ENCODE measurements around the gene NOX4. TPM values are rescaled to one million over a fixed set of nuclear protein-coding genes. Genes with fewer than 3 reads are reported as not detected.

Gene NOX4
- 0.69 and 1.3 TPM in 2 replicates for total RNA-seq (2014; rRNA removed; shearing (Covaris generic))

- Histone ChIP-seq H3K4me3 (ENCODE audit: insufficient read depth, low read depth, low read length) (peak within 1 kb of the TSS; percentile 51), H3K36me3 (replicated peaks; ENCODE audit: control insufficient read depth, insufficient read depth, low read length) (no peaks in the 10 kb centered on the region), H3K27me3 (ENCODE audit: control insufficient read depth, insufficient read depth, low read length) (no peaks in the 10 kb centered on the region)
- peak; percentile 76 for DNase-seq
Measured at GRCh38 chr11:89490981-89491690, at the start of gene NOX4. Gene NOX4 (minus strand): TSS chr11:89491375. CDS start chr11:89491246, 129 bp downstream.

- DNase-seq = no peak
- Histone ChIP-seq H3K4me3 (ENCODE audit: insufficient read depth, low read depth, low read length) (no peak overlapping the region), H3K36me3 (replicated peaks; ENCODE audit: control insufficient read depth, insufficient read depth, low read length) (no peaks in the 10 kb centered on the region), H3K27me3 (ENCODE audit: control insufficient read depth, insufficient read depth, low read length) (no peaks in the 10 kb centered on the region)
Measured at GRCh38 chr11:89540826-89541225, 49.7 kb upstream of the NOX4 start.

GRCh38 chr11:89537936-89538335 lies 46.8 kb upstream of the NOX4 start:
- no peak for DNase-seq
- Histone ChIP-seq H3K27me3 (ENCODE audit: control insufficient read depth, insufficient read depth, low read length) (no peaks in the 10 kb centered on the region), H3K36me3 (replicated peaks; ENCODE audit: control insufficient read depth, insufficient read depth, low read length) (no peaks in the 10 kb centered on the region), H3K4me3 (ENCODE audit: insufficient read depth, low read depth, low read length) (no peak overlapping the region)

DNA sequence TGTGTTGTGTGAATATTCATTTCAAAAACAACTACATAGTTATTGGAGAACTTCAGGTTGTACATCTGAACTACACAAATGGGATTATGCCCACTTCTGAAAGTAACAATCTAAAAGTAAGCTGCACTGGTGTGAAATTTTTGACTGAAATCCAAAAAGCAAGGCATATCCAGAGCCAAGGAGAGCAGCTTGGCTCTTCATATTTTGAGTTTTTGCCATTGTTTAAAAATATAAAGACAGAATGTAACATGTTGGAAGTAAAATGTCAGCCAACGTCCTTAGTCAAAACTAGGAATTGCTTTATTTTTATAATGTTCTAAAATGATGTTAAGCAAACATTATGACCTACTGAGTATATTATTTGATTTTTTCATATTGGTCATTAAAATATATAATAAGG lies 45.8 kb upstream of the NOX4 start:
- Histone ChIP-seq H3K27me3 (ENCODE audit: control insufficient read depth, insufficient read depth, low read length) (no peaks in the 10 kb centered on the region), H3K4me3 (ENCODE audit: insufficient read depth, low read depth, low read length) (no peak overlapping the region), H3K36me3 (replicated peaks; ENCODE audit: control insufficient read depth, insufficient read depth, low read length) (no peaks in the 10 kb centered on the region)
- no peak for DNase-seq

GRCh38 chr11:89535221-89535620 lies 44.0 kb upstream of the NOX4 start:
- no peak for DNase-seq
- Histone ChIP-seq H3K27me3 (ENCODE audit: control insufficient read depth, insufficient read depth, low read length) (no peaks in the 10 kb centered on the region), H3K4me3 (ENCODE audit: insufficient read depth, low read depth, low read length) (no peak overlapping the region), H3K36me3 (replicated peaks; ENCODE audit: control insufficient read depth, insufficient read depth, low read length) (no peaks in the 10 kb centered on the region)

GRCh38 chr11:89529626-89530380 lies 38.6 kb upstream of the NOX4 start:
- H3K36me3 ChIP-seq (replicated peaks; ENCODE audit: control insufficient read depth, insufficient read depth, low read length) = no peaks in the 10 kb centered on the region
- no peak for DNase-seq
- H3K4me3 ChIP-seq (ENCODE audit: insufficient read depth, low read depth, low read length) = no peak overlapping the region
- H3K27me3 ChIP-seq (ENCODE audit: control insufficient read depth, insufficient read depth, low read length) = no peaks in the 10 kb centered on the region

DNA sequence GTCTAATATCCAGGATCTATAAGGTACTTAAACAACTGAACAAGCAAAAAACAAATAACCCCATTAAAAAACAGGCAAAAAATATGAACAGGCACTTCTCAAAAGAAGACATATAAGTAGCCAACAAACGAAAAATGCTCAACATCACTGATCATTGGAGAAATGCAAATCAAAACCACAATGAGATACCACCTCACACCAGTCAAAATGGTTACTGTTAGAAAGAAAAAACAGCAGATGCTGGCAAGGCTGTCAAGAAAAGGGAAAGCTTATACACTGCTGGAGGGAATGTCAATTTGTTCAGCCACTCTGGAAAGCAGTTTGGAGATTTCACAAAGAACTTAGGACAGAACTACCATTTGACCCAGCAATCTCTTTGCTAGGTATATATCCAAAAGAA lies 30.6 kb upstream of the NOX4 start:
- no peak for DNase-seq
- Histone ChIP-seq H3K4me3 (ENCODE audit: insufficient read depth, low read depth, low read length) (no peak overlapping the region), H3K27me3 (ENCODE audit: control insufficient read depth, insufficient read depth, low read length) (no peaks in the 10 kb centered on the region), H3K36me3 (replicated peaks; ENCODE audit: control insufficient read depth, insufficient read depth, low read length) (no peaks in the 10 kb centered on the region)

DNA sequence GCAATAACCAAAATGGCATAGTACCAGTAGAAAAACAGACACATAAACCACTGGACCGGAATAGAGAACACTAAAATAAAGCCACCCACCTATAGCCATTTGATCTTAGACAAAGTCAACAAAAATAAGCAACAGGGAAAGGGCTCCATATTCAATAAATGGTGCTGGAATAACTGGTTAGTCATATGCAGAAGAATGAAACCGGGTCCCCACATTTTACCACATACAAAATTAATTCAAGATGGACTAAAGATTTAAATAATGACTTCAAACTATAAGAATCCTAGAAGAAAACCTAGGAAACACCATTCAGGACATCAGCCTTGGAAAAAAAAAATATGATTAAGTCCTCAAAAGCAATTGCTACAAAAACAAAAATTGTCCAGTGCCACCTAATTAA lies 30.1 kb upstream of the NOX4 start:
- Histone ChIP-seq H3K36me3 (replicated peaks; ENCODE audit: control insufficient read depth, insufficient read depth, low read length) (no peaks in the 10 kb centered on the region), H3K4me3 (ENCODE audit: insufficient read depth, low read depth, low read length) (no peak overlapping the region), H3K27me3 (ENCODE audit: control insufficient read depth, insufficient read depth, low read length) (no peaks in the 10 kb centered on the region)
- DNase-seq = no peak

DNA sequence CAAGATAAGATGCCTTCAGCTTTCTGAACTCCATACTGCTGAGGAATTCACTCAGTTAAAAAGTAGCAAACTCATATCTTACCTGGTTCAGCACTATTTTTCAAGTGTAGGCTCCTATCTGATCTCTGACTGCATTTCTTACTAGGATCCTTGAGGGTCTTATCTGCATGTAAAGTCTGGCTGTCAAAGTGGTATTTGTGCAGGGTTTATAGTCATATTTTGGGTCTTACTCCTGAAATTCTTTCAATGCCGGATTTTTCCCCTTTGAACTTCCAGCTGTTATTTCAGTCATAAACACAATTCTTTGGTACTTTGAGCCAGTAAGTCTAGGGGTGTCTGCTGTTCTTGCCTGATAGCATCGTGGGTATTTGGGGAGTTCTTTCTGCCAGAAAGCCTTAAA lies 25.3 kb upstream of the NOX4 start:
- H3K36me3 ChIP-seq (replicated peaks; ENCODE audit: control insufficient read depth, insufficient read depth, low read length) = no peaks in the 10 kb centered on the region
- H3K27me3 ChIP-seq (ENCODE audit: control insufficient read depth, insufficient read depth, low read length) = no peaks in the 10 kb centered on the region
- DNase-seq = no peak
- H3K4me3 ChIP-seq (ENCODE audit: insufficient read depth, low read depth, low read length) = no peak overlapping the region

GRCh38 chr11:89508544-89508943 lies 17.4 kb upstream of the NOX4 start:
- Histone ChIP-seq H3K36me3 (replicated peaks; ENCODE audit: control insufficient read depth, insufficient read depth, low read length) (no peaks in the 10 kb centered on the region), H3K4me3 (ENCODE audit: insufficient read depth, low read depth, low read length) (no peak overlapping the region), H3K27me3 (ENCODE audit: control insufficient read depth, insufficient read depth, low read length) (no peaks in the 10 kb centered on the region)
- DNase-seq = no peak

- DNase-seq = no peak
- Histone ChIP-seq H3K36me3 (replicated peaks; ENCODE audit: control insufficient read depth, insufficient read depth, low read length) (no peaks in the 10 kb centered on the region), H3K27me3 (ENCODE audit: control insufficient read depth, insufficient read depth, low read length) (no peaks in the 10 kb centered on the region), H3K4me3 (ENCODE audit: insufficient read depth, low read depth, low read length) (no peak overlapping the region)
Measured at GRCh38 chr11:89504270-89504669, 13.1 kb upstream of the NOX4 start.

DNA sequence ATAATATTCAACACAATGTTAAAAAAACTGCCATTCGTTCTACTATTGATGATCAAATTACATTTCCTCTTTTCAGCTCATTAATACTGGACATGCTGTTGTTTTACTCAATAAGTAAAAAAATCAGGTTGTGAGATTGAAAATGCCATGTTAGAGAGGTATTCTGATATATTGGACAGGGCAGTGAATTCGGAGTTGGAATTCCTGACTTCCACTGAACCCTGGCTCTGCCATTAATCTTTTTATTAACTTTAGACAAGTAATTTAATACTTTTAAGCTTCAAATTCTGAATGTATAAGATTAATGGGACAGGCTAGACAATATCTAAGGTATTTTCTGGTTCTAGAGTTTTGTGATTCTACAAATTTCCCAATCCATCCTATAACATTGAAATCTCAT lies 12.2 kb upstream of the NOX4 start:
- Histone ChIP-seq H3K36me3 (replicated peaks; ENCODE audit: control insufficient read depth, insufficient read depth, low read length) (no peaks in the 10 kb centered on the region), H3K4me3 (ENCODE audit: insufficient read depth, low read depth, low read length) (no peak overlapping the region), H3K27me3 (ENCODE audit: control insufficient read depth, insufficient read depth, low read length) (no peaks in the 10 kb centered on the region)
- no peak for DNase-seq

DNA sequence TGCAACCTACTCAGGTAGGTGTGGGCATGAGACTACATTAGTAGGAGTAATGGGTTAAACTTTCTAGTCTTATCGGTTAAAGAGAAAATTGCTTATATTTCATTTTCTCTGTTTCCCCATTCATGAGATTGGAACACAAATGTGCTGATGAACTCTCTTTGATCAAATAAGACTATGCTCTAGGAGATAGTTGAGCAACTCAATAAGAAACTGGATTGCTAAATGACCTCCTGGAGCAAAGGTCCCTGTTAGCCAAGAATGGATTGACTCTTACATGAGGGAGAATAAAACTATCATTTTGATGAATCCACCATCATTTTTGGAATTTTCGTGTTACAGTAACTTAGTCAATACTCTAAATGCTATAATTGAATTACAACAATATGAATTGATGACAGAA lies 11.1 kb upstream of the NOX4 start:
- H3K4me3 ChIP-seq (ENCODE audit: insufficient read depth, low read depth, low read length) = no peak overlapping the region
- H3K27me3 ChIP-seq (ENCODE audit: control insufficient read depth, insufficient read depth, low read length) = no peaks in the 10 kb centered on the region
- no peaks in the 10 kb centered on the region for H3K36me3 ChIP-seq (replicated peaks; ENCODE audit: control insufficient read depth, insufficient read depth, low read length)
- no peak for DNase-seq

DNA sequence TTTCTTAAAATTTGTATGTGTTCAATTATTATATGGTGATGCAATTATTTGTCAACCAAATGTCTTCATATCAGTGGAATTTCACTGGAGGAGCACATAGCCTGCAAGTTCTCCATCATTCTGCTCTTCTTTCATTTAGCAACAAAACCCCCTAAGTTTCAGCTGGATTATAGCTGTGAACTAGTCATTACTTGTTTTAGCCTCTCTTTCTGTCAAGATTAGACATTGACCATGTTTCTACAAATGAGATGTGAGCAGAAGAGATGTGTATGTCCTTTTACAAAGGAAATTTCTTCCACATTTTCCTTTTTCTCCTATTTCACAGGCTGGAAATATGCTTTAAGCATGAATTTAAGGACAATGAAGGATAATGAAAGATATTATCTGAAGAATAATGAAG lies 9.2 kb upstream of the NOX4 start:
- no peak overlapping the region for H3K4me3 ChIP-seq (ENCODE audit: insufficient read depth, low read depth, low read length)
- H3K27me3 ChIP-seq (ENCODE audit: control insufficient read depth, insufficient read depth, low read length) = no peaks in the 10 kb centered on the region
- no peaks in the 10 kb centered on the region for H3K36me3 ChIP-seq (replicated peaks; ENCODE audit: control insufficient read depth, insufficient read depth, low read length)
- no peak for DNase-seq

GRCh38 chr11:89498845-89499448 lies 7.8 kb upstream of the NOX4 start:
- DNase-seq = no peak
- Histone ChIP-seq H3K27me3 (ENCODE audit: control insufficient read depth, insufficient read depth, low read length) (no peaks in the 10 kb centered on the region), H3K4me3 (ENCODE audit: insufficient read depth, low read depth, low read length) (no peak overlapping the region), H3K36me3 (replicated peaks; ENCODE audit: control insufficient read depth, insufficient read depth, low read length) (no peaks in the 10 kb centered on the region)

Measured in H7 (cell line).